ENCODE results near the gene GPR17.

Gene GPR17

GRCh38 chr2:127690696-127691095, 44.7 kb downstream of the GPR17 start:
- no peak overlapping the region for H4K91ac ChIP-seq (ENCODE audit: low read length)
- H2BK5ac ChIP-seq (ENCODE audit: low read depth, low read length, poor library complexity, severe bottlenecking) = no peak overlapping the region
- H3K14ac ChIP-seq (ENCODE audit: low read length in 2 of 2) = no peak overlapping the region
- H2BK12ac ChIP-seq (ENCODE audit: low read length in 2 of 2) = no peak overlapping the region
- H3K4ac ChIP-seq (ENCODE audit: low read depth in 1 of 2, low read length in 2 of 2) = no peak overlapping the region
- H4K8ac ChIP-seq (ENCODE audit: low read length) = no peak overlapping the region
- H3K27me3 ChIP-seq (ENCODE audit: control insufficient read depth in 1 of 2, insufficient read depth in 1 of 2, low read length in 2 of 2) = no peaks in the 10 kb centered on the region
- no peak overlapping the region for H3K9ac ChIP-seq (ENCODE audit: low read length)
- no peaks in the 10 kb centered on the region for H3K36me3 ChIP-seq (ENCODE audit: control insufficient read depth in 1 of 2, insufficient read depth in 2 of 2, low read depth in 1 of 2, low read length in 2 of 2)
- H2AK5ac ChIP-seq (ENCODE audit: low read length, severe bottlenecking) = no peak overlapping the region
- DNase-seq = no peak
- H3K9me3 ChIP-seq (ENCODE audit: control insufficient read depth, low read length) = peaks cover 17% of the 10 kb centered on the region
- no peaks in the 10 kb centered on the region for H3K79me1 ChIP-seq (replicated peaks; ENCODE audit: low read length, poor library complexity, severe bottlenecking)
- H3K4me2 ChIP-seq (ENCODE audit: low read length, poor library complexity, severe bottlenecking) = no peak overlapping the region
- H3K23ac ChIP-seq (ENCODE audit: low read length in 2 of 2) = no peak overlapping the region
- H2BK15ac ChIP-seq (ENCODE audit: low read depth, poor library complexity, severe bottlenecking) = no peak overlapping the region
- peaks cover 4% of the 10 kb centered on the region for H3K4me1 ChIP-seq (ENCODE audit: control insufficient read depth, insufficient read depth, low read depth, low read length)
- H3K18ac ChIP-seq (ENCODE audit: low read depth in 1 of 2, low read length in 2 of 2) = no peak overlapping the region
- no peak overlapping the region for H2AFZ ChIP-seq (ENCODE audit: low read depth, low read length)
- no peak overlapping the region for H3K4me3 ChIP-seq (ENCODE audit: insufficient read depth in 1 of 2, low read depth in 1 of 2, low read length in 2 of 2)
- no peak overlapping the region for H2BK120ac ChIP-seq (ENCODE audit: low read depth, low read length)
- 67% methylated on average over 2 of the region's 2 CpGs for WGBS
- H3K27ac ChIP-seq (ENCODE audit: low read length, poor library complexity, severe bottlenecking) = no peak overlapping the region

DNA sequence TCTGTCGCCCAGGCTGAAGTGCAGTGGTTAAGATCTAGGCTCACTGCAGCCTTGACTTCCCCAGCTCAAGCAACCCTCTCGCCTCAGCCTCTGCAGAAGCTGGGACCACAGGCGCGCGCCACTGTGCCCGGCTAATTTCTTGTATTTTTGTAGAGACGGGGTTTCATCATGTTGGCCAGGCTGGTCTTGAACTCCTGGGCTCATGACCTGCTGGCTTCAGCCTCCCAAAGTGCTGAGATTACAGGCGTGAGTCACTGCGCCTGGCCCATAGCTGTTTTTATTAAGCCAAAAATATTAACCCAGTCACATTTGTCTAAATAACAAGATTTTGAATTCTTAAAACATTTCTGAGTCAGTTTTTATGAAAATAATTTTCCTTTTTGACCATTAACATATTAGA, 49.0 kb downstream of the GPR17 start:
- DNase-seq = no peak
- peak overlapping the region; percentile 40 for H3K9ac ChIP-seq (ENCODE audit: low read length)
- H2BK12ac ChIP-seq (ENCODE audit: low read length in 2 of 2) = no peak overlapping the region
- over 99% methylated on average over 8 of the region's 9 CpGs for WGBS
- no peak overlapping the region for H3K27ac ChIP-seq (ENCODE audit: low read length, poor library complexity, severe bottlenecking)
- H3K14ac ChIP-seq (ENCODE audit: low read length in 2 of 2) = no peak overlapping the region
- no peaks in the 10 kb centered on the region for H3K79me1 ChIP-seq (replicated peaks; ENCODE audit: low read length, poor library complexity, severe bottlenecking)
- H3K4me2 ChIP-seq (ENCODE audit: low read length, poor library complexity, severe bottlenecking) = no peak overlapping the region
- H3K4ac ChIP-seq (ENCODE audit: low read depth in 1 of 2, low read length in 2 of 2) = no peak overlapping the region
- peak overlapping the region in 1 of 2 experiments; percentile 65 for H3K4me3 ChIP-seq (ENCODE audit: insufficient read depth in 1 of 2, low read depth in 1 of 2, low read length in 2 of 2)
- H3K18ac ChIP-seq (ENCODE audit: low read depth in 1 of 2, low read length in 2 of 2) = no peak overlapping the region
- H3K4me1 ChIP-seq (ENCODE audit: control insufficient read depth, insufficient read depth, low read depth, low read length) = peaks cover 7% of the 10 kb centered on the region
- H4K8ac ChIP-seq (ENCODE audit: low read length) = no peak overlapping the region
- no peaks in the 10 kb centered on the region for H3K27me3 ChIP-seq (ENCODE audit: control insufficient read depth in 1 of 2, insufficient read depth in 1 of 2, low read length in 2 of 2)
- H4K91ac ChIP-seq (ENCODE audit: low read length) = no peak overlapping the region
- H3K23ac ChIP-seq (ENCODE audit: low read length in 2 of 2) = no peak overlapping the region
- H2AFZ ChIP-seq (ENCODE audit: low read depth, low read length) = no peak overlapping the region
- H2AK5ac ChIP-seq (ENCODE audit: low read length, severe bottlenecking) = no peak overlapping the region
- no peak overlapping the region for H2BK120ac ChIP-seq (ENCODE audit: low read depth, low read length)
- H3K36me3 ChIP-seq (ENCODE audit: control insufficient read depth in 1 of 2, insufficient read depth in 2 of 2, low read depth in 1 of 2, low read length in 2 of 2) = no peaks in the 10 kb centered on the region
- no peak overlapping the region for H2BK15ac ChIP-seq (ENCODE audit: low read depth, poor library complexity, severe bottlenecking)
- H3K9me3 ChIP-seq (ENCODE audit: control insufficient read depth, low read length) = peaks cover 6% of the 10 kb centered on the region
- H2BK5ac ChIP-seq (ENCODE audit: low read depth, low read length, poor library complexity, severe bottlenecking) = no peak overlapping the region

DNA sequence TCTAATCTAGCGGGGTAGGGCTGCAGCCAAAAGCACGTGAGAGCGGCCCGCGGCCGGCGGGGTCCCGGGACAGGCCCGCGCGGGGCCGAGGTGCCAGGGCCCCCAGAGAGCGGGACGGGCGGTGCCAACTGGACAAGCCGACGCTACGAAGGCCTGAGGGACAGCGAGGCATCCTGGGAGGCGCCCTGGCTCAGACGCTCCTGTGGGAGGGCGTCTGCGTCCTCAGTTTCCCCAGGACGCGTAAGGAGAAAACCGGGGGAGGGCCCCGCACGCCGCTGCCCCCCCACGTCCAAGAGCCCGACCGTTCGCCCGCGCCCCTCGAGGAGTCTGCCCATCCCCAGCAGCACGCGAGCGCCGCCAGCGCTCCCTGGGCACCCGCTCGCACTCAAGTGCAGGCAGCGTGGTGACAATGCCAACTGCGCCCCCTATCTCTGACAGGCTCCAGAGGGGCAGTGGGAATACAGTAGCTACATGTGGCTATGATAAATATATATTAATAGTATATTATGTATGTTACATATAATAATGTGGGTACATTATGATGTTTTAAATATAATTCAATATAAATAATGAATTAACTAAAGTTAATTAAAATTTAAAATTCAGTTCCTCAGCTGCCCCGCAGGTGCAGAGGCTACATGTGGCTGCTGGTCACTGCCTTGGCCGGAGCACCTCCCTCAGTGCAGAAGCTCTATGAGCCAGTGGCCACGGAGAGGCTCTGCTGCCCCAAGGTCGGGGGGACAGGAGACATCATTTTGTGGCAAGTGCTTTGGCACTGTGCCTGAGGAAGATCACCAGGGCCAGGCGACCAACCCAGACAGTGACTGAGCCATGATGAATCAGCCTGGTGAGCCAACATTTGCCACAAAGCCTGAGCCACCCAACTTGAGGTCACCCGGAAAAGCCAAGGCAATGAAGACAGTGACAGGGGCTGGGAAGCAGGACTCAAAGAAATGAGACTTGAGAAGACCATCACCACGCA, 49.8 kb downstream of the GPR17 start:
- Histone ChIP-seq H3K9me3 (ENCODE audit: control insufficient read depth, low read length) (peaks cover 4% of the 10 kb centered on the region), H3K23ac (ENCODE audit: low read length in 2 of 2) (no peak overlapping the region), H4K8ac (ENCODE audit: low read length) (no peak overlapping the region), H2BK15ac (ENCODE audit: low read depth, poor library complexity, severe bottlenecking) (no peak overlapping the region), H4K91ac (ENCODE audit: low read length) (no peak overlapping the region), H3K14ac (ENCODE audit: low read length in 2 of 2) (no peak overlapping the region), H3K4me3 (ENCODE audit: insufficient read depth in 1 of 2, low read depth in 1 of 2, low read length in 2 of 2) (peak overlapping the region in 1 of 2 experiments; percentile 65), H3K4me2 (ENCODE audit: low read length, poor library complexity, severe bottlenecking) (peak overlapping the region; percentile 56), H2BK5ac (ENCODE audit: low read depth, low read length, poor library complexity, severe bottlenecking) (no peak overlapping the region), H2BK12ac (ENCODE audit: low read length in 2 of 2) (no peak overlapping the region), H3K79me1 (replicated peaks; ENCODE audit: low read length, poor library complexity, severe bottlenecking) (peaks cover 2% of the 10 kb centered on the region), H3K27me3 (ENCODE audit: control insufficient read depth in 1 of 2, insufficient read depth in 1 of 2, low read length in 2 of 2) (no peaks in the 10 kb centered on the region), H2BK120ac (ENCODE audit: low read depth, low read length) (no peak overlapping the region), H2AFZ (ENCODE audit: low read depth, low read length) (peak overlapping the region; percentile 7), H3K18ac (ENCODE audit: low read depth in 1 of 2, low read length in 2 of 2) (no peak overlapping the region), H2AK5ac (ENCODE audit: low read length, severe bottlenecking) (no peak overlapping the region), H3K4ac (ENCODE audit: low read depth in 1 of 2, low read length in 2 of 2) (no peak overlapping the region), H3K4me1 (ENCODE audit: control insufficient read depth, insufficient read depth, low read depth, low read length) (peaks cover 12% of the 10 kb centered on the region), H3K27ac (ENCODE audit: low read length, poor library complexity, severe bottlenecking) (no peak overlapping the region), H3K9ac (ENCODE audit: low read length) (peak overlapping the region; percentile 40), H3K36me3 (ENCODE audit: control insufficient read depth in 1 of 2, insufficient read depth in 2 of 2, low read depth in 1 of 2, low read length in 2 of 2) (no peaks in the 10 kb centered on the region)
- DNase-seq = peak; percentile 59
- WGBS = 35% methylated on average over 50 of the region's 52 CpGs

DNA sequence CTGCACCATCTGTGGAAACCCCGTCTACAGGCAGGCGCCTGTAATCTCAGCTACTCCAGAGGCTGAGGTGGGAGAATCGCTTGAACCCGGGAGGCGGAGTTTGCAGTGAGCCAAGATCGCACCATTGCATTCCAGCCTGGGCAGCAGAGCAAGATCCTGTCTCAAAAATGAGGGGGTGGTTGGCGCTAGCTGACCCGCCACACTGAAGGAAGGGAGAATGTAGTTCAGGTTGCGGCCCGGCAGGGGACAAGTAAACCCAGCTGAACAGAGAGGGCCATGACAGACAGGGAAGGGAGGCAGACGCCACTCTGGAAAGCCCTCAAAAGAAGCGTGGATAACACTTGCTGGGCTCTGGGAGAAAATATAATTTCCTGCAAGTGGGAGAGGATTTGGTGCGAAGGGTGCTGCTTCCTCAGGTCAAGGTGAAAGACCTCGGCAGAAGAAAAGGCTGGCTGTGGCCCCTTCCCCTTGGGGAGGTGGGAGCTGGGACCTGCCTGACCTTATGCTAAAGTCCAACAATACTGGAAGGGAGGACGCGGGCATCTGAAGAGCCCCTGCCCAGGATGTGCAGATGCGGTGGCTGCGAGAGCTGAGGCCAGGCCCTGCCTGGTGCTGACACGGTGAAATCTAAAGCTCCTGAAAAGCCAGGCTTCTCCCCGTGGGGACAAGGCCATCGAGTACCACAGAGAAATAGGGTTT, 51.7 kb downstream of the GPR17 start:
- Histone ChIP-seq H4K8ac (ENCODE audit: low read length) (no peak overlapping the region), H3K79me1 (replicated peaks; ENCODE audit: low read length, poor library complexity, severe bottlenecking) (peaks cover 2% of the 10 kb centered on the region), H3K23ac (ENCODE audit: low read length in 2 of 2) (no peak overlapping the region), H3K4me3 (ENCODE audit: insufficient read depth in 1 of 2, low read depth in 1 of 2, low read length in 2 of 2) (no peak overlapping the region), H3K9me3 (ENCODE audit: control insufficient read depth, low read length) (no peaks in the 10 kb centered on the region), H3K27me3 (ENCODE audit: control insufficient read depth in 1 of 2, insufficient read depth in 1 of 2, low read length in 2 of 2) (no peaks in the 10 kb centered on the region), H2AFZ (ENCODE audit: low read depth, low read length) (no peak overlapping the region), H2BK15ac (ENCODE audit: low read depth, poor library complexity, severe bottlenecking) (no peak overlapping the region), H4K91ac (ENCODE audit: low read length) (no peak overlapping the region), H3K9ac (ENCODE audit: low read length) (no peak overlapping the region), H3K4ac (ENCODE audit: low read depth in 1 of 2, low read length in 2 of 2) (no peak overlapping the region), H3K36me3 (ENCODE audit: control insufficient read depth in 1 of 2, insufficient read depth in 2 of 2, low read depth in 1 of 2, low read length in 2 of 2) (no peaks in the 10 kb centered on the region), H2BK5ac (ENCODE audit: low read depth, low read length, poor library complexity, severe bottlenecking) (no peak overlapping the region), H3K14ac (ENCODE audit: low read length in 2 of 2) (no peak overlapping the region), H2AK5ac (ENCODE audit: low read length, severe bottlenecking) (no peak overlapping the region), H3K27ac (ENCODE audit: low read length, poor library complexity, severe bottlenecking) (no peak overlapping the region), H2BK120ac (ENCODE audit: low read depth, low read length) (no peak overlapping the region), H3K4me2 (ENCODE audit: low read length, poor library complexity, severe bottlenecking) (no peak overlapping the region), H3K4me1 (ENCODE audit: control insufficient read depth, insufficient read depth, low read depth, low read length) (peaks cover 16% of the 10 kb centered on the region), H3K18ac (ENCODE audit: low read depth in 1 of 2, low read length in 2 of 2) (no peak overlapping the region), H2BK12ac (ENCODE audit: low read length in 2 of 2) (no peak overlapping the region)
- 95% methylated on average over 21 of the region's 21 CpGs for WGBS
- DNase-seq = no peak

All from mesenchymal stem cell (in vitro differentiated cells and primary cell).